PFSK-1 (cell line): Measurements from ENCODE around the gene CACNG1.
A peak's percentile ranks its signal among the peaks of the same experiment; 100 is the strongest.

Experiments used
- FOXP2 ChIP-seq: optimal IDR thresholded peaks from 2 replicates; pipeline ENCODE3; 2011; ENCODE audit warnings: borderline replicate concordance, control low read depth, inconsistent platforms; ENCODE audit not compliant: insufficient read depth; ENCODE audit errors: extremely low read length, extremely low read depth
- POLR2AphosphoS5 ChIP-seq: IDR thresholded peaks from 2 replicates; pipeline ENCODE4 v1.6.1; 2012; ENCODE audit warnings: low read depth, mild to moderate bottlenecking, control low read depth, low read length, moderate library complexity
- REST ChIP-seq, 2 experiments: IDR thresholded peaks; 2 replicates each; pipeline versions ENCODE4 v1.6.1 to v1.8.0; 2011 to 2012; ENCODE audit warnings: low read depth in 2 of 2, low read length in 2 of 2, control low read depth in 1 of 2, inconsistent platforms in 1 of 2, mild to moderate bottlenecking in 1 of 2, moderate library complexity in 1 of 2; ENCODE audit not compliant: insufficient read depth in 1 of 2
- SIN3A ChIP-seq: IDR thresholded peaks from 2 replicates; pipeline ENCODE4 v1.6.1; 2012; ENCODE audit warnings: mild to moderate bottlenecking, low read length, moderate library complexity, borderline replicate concordance; ENCODE audit not compliant: insufficient read depth
- TAF1 ChIP-seq: IDR thresholded peaks from 2 replicates; pipeline ENCODE4 v1.6.1; 2012; ENCODE audit warnings: low read length, control low read depth, borderline replicate concordance; ENCODE audit not compliant: insufficient read depth

CACNG1 gene

GRCh38 chr17:67063141-67063540 lies 18.8 kb downstream of the CACNG1 start:
- TF ChIP-seq FOXP2, result no peak
- TF ChIP-seq REST (IDR thresholded peaks at IDR 0.05; ENCODE audit: insufficient read depth in 1 of 2, low read depth in 2 of 2, low read length in 2 of 2), result no peak
- no peak for TF ChIP-seq TAF1
- TF ChIP-seq SIN3A, result no peak
- no peak for TF ChIP-seq POLR2AphosphoS5

- no peak for TF ChIP-seq FOXP2
- no peak for TF ChIP-seq POLR2AphosphoS5
- no peak for TF ChIP-seq TAF1
- no peak for TF ChIP-seq SIN3A
- no peak for TF ChIP-seq REST (IDR thresholded peaks at IDR 0.05; ENCODE audit: insufficient read depth in 1 of 2, low read depth in 2 of 2, low read length in 2 of 2)
Measured at GRCh38 chr17:67066717-67067116, 22.4 kb downstream of the CACNG1 start.

DNA sequence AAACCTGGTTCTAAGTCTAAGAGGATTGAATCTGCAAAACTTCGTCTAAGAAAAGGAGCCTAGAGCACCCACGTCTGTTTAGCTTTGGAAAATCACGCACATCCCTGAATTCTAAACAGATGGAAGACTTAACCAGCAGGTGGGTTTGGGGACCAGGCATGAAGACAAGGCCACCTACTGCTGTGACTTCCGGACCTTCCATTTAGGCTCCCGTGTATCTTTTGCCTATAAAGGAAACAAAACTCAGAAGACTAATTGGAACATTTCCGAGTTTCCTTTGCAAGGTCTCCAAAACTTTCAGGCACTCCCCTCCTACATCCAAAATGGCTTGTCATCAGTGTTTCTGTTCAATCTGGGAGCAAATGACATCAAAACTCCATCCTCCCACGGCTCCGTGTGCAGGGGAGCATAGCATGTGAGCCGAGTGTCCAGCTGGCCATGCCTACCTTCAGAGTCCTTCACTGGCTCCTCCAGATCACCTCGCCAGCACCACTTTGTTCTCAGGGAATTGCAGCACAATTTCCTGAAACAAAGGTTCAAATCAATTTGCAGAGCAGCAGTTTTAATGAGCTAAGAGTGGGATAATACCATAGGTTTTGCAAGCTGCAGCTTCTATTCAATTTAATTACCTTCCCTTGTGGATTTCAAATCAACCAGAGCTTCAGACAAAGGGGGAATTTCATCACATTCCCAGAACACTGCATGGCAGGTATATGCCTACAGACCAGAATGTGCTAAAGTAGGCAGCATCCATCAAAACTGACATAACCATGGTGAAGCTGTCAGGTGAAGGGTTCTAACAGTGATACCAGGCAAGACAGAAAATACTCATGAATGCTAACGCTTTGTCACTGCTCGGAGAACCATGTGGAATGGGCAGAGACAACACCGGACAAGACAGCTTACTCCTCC lies 23.5 kb downstream of the CACNG1 start:
- TF ChIP-seq POLR2AphosphoS5 (0 out of 2 replicates have a peak, but pooled peaks have one; percentile 0), SIN3A (no peak)

GRCh38 chr17:67068999-67069398 lies 24.6 kb downstream of the CACNG1 start:
- no peak for TF ChIP-seq TAF1
- TF ChIP-seq SIN3A, result no peak
- TF ChIP-seq REST (IDR thresholded peaks at IDR 0.05; ENCODE audit: insufficient read depth in 1 of 2, low read depth in 2 of 2, low read length in 2 of 2), result no peak
- no peak for TF ChIP-seq FOXP2
- no peak for TF ChIP-seq POLR2AphosphoS5

DNA sequence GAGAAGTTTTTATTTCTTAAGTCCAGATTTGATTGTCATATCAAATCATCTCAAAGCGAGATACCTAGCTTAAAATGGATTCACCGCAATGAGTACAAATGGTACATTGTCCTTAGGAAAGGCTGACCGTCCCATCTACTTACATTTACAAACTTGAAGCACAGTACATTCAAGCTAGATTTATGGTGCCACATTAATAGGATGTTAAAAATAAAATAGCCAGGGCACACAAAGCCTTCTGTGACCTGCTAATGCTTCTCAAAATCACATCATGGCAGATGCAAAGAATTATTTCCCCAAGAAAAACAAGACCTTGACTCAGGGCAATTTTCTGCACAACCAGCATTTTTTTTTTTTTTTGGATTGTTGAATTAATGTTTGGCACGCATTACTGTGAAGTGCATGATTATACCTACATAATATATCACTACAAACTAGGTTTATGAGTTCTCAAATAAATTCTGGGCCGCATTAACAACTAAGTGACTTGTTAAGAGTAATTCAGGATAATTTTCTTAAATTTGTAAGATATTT lies 25.3 kb downstream of the CACNG1 start:
- TF ChIP-seq SIN3A (no peak), REST (IDR thresholded peaks at IDR 0.05; ENCODE audit: insufficient read depth in 1 of 2, low read depth in 2 of 2, low read length in 2 of 2) (no peak), FOXP2 (no peak), TAF1 (no peak), POLR2AphosphoS5 (no peak)
